GM12878 (cell line): Measurements from ENCODE around the gene MYO1D. TPM values are rescaled to one million over a fixed set of nuclear protein-coding genes. Genes with fewer than 3 reads are reported as not detected.

Source experiments
- ATAC-seq: fragments of 200-7000 bp; cut with Tn5 transposase; 3 replicates; pipeline ENCODE4 v1.9.1; 2020; ENCODE audit warnings: mild to moderate bottlenecking, moderate library complexity
- BruUV-seq: library from RNA; stranded (reverse); fragments of 400-500 nt; replicated peaks from 2 replicates; lab custom pipeline; 2021; lab: Mats Ljungman, UMichigan
- CTCF ChIA-PET: fragments of 300-600 bp; sonication (Branson Sonifier 250); formaldehyde crosslinking; extraction: SDS; loops from one replicate; lab custom pipeline; 2021; ENCODE audit warnings: inconsistent platforms; lab: Yijun Ruan, JAX
- POLR2A ChIA-PET: fragments of 350-600 bp; formaldehyde crosslinking; extraction: SDS; loops from one replicate; lab custom pipeline; 2021; ENCODE audit warnings: inconsistent platforms; lab: Charles Lee
- RAD21 ChIA-PET: fragments of 300-600 bp; sonication (Branson Sonifier 250); formaldehyde crosslinking; loops from one replicate; lab custom pipeline; 2023; ENCODE audit warnings: antibody characterized with exemption; ENCODE audit not compliant: unreplicated experiment; lab: Charles Lee
- SMC1A ChIA-PET: fragments of 300-600 bp; sonication (Branson Sonifier 250); formaldehyde crosslinking; loops from one replicate; lab custom pipeline; 2023; ENCODE audit not compliant: unreplicated experiment, uncharacterized antibody; lab: Charles Lee
- DNase-seq: peaks from one replicate; pipeline ENCODE4 v3.0.0-alpha.2; 2011; ENCODE audit warnings: low read depth, low spot score
- FAIRE-seq: peaks from 3 replicates; lab custom pipeline; 2011; peaks lifted over from hg19 to GRCh38; lab: Jason Lieb, UNC
- H2AFZ ChIP-seq: 2 replicates; pipeline ENCODE4 v1.6.0; 2011; ENCODE audit warnings: low read depth, low read length, control low read depth; ENCODE audit not compliant: control insufficient read depth
- H3K27ac ChIP-seq: 2 replicates; pipeline ENCODE4 v1.5.1; 2011; ENCODE audit warnings: control low read depth; ENCODE audit not compliant: control insufficient read depth, insufficient read depth
- H3K27me3 ChIP-seq, 2 experiments: replicated peaks in 1 of 2; 2 replicates each; pipeline versions ENCODE4 v1.6.0 to v1.6.1; 2011; ENCODE audit warnings: low read length in 1 of 2; ENCODE audit not compliant: control insufficient read depth in 2 of 2, insufficient read depth in 2 of 2
- H3K36me3 ChIP-seq, 2 experiments: 2 replicates each; pipeline ENCODE4 v1.5.1; 2011; ENCODE audit warnings: low read length in 1 of 2; ENCODE audit not compliant: control insufficient read depth in 2 of 2, insufficient read depth in 2 of 2
- H3K4me1 ChIP-seq: 2 replicates; pipeline ENCODE4 v1.6.1; 2011; ENCODE audit warnings: mild to moderate bottlenecking, low read length, moderate library complexity, mixed read lengths; ENCODE audit not compliant: control insufficient read depth, insufficient read depth
- H3K4me2 ChIP-seq: 2 replicates; pipeline ENCODE4 v1.6.0; 2011; ENCODE audit warnings: control low read depth; ENCODE audit not compliant: control insufficient read depth, insufficient read depth
- H3K4me3 ChIP-seq: fragments of 200-600 bp; sonication (generic); 2 replicates; pipeline ENCODE4 v1.5.1; 2016
- H3K79me2 ChIP-seq: 2 replicates; pipeline ENCODE4 v1.6.0; 2011; ENCODE audit warnings: low read length; ENCODE audit not compliant: control insufficient read depth, insufficient read depth
- H3K9ac ChIP-seq: 2 replicates; pipeline ENCODE4 v1.8.0; 2011; ENCODE audit warnings: low read length, control low read depth, mixed read lengths; ENCODE audit not compliant: control insufficient read depth, insufficient read depth
- H3K9me3 ChIP-seq: replicated peaks from 3 replicates; pipeline ENCODE4 v1.5.1; 2011; ENCODE audit warnings: mild to moderate bottlenecking, low read length; ENCODE audit not compliant: control insufficient read depth, insufficient read depth
- H4K20me1 ChIP-seq: 2 replicates; pipeline ENCODE4 v1.6.0; 2011; ENCODE audit not compliant: control insufficient read depth, insufficient read depth
- EGR1 ChIP-seq, 2 experiments: IDR thresholded peaks; 1 replicate in 1 of 2; 2 replicates in 1 of 2; pipeline ENCODE4 v1.6.1; 2011 to 2012; ENCODE audit warnings: low read depth in 2 of 2, low read length in 2 of 2, borderline replicate concordance in 1 of 2, mild to moderate bottlenecking in 1 of 2, moderate library complexity in 1 of 2
- PAX8 ChIP-seq: fragments of 450-650 bp; IDR thresholded peaks from 2 replicates; pipeline ENCODE4 v1.6.1; 2017; ENCODE audit warnings: mild to moderate bottlenecking, moderate library complexity
- RCOR1 ChIP-seq: conservative IDR thresholded peaks from 2 replicates; pipeline ENCODE4 v1.6.1; 2012; ENCODE audit warnings: low read depth, low read length, improper control_type of control experiment
- USF2 ChIP-seq: IDR thresholded peaks from 2 replicates; pipeline ENCODE4 v1.6.1; 2011; ENCODE audit warnings: low read depth, low read length, improper control_type of control experiment, borderline replicate concordance
- ZSCAN29 ChIP-seq: fragments of 450-650 bp; IDR thresholded peaks from 2 replicates; pipeline ENCODE4 v1.6.1; 2017; ENCODE audit warnings: mild to moderate bottlenecking, moderate library complexity
- WGBS: methylation state at CpG from one replicate; pipeline ENCODE4 v1.1.6; 2016; ENCODE audit warnings: low lambda C conversion rate; ENCODE audit not compliant: insufficient replicate concordance, insufficient coverage; ENCODE audit errors: missing lambda C conversion rate; 5-methylcytosine and 5-hydroxymethylcytosine counted together
- in situ Hi-C: fragments of 300-500 bp; cut with MboI; formaldehyde crosslinking; loops from 9 replicates; pipeline ENCODE4 v1.14.3; 2018; ENCODE audit warnings: mixed read lengths
- intact Hi-C: fragments of 100-400 bp; cut with micrococcal nuclease; formaldehyde crosslinking; loops from one replicate; pipeline ENCODE4 v1.14.2; 2022; ENCODE audit not compliant: unreplicated experiment
- polyA plus RNA-seq, 11 experiments: library from polyadenylated mRNA; depleted of rRNA in 4 of 11; unstranded in 6 of 11; stranded (reverse) in 5 of 11; fragments of >200 nt; fragmentation: Nextera tagmentation in 4 of 11; fragmentation: Illumina TruSeq in 1 of 11; extraction: Ambion mirVana in 4 of 11; extraction: Trizol in 1 of 11; gene quantifications; 1 replicate in 1 of 11; 2 replicates in 10 of 11; pipeline versions ENCODE4 v1.2.1 to v1.2.3, GENCODE V29; 2011 to 2016; ENCODE audit warnings: inconsistent platforms in 2 of 11, missing spikeins in 2 of 11, low read depth in 1 of 11
- total RNA-seq, 4 experiments: library from RNA; depleted of rRNA in 3 of 4; stranded (reverse); fragments of >200 nt in 3 of 4; fragmentation: Illumina TruSeq in 1 of 4; extraction: Trizol in 1 of 4; gene quantifications; 2 replicates each; pipeline versions ENCODE4 v1.2.1 to v1.2.3, GENCODE V29; 2013 to 2021
- TF ChIP-seq, protein P1 (sequence below): IDR thresholded peaks from 2 replicates; pipeline ENCODE4 v1.6.1; 2011; ENCODE audit warnings: low read depth, mild to moderate bottlenecking, low read length, moderate library complexity, borderline replicate concordance; ENCODE audit errors: extremely low read depth

MYO1D gene
- total and polyA plus RNA-seq, 10 of the 15 experiments (the other 5 are each of a cell fraction or from before 2014, with no cell fraction given) = 1.8 to 37.7 (median 25.4) TPM

GRCh38 chr17:32731556-32732295 lies 145.2 kb downstream of the MYO1D start:
- POLR2A ChIA-PET = no interaction called here
- no peak overlapping the region for H3K4me2 ChIP-seq

More at GRCh38 chr17:32731556-32732295, 145.2 kb downstream of the MYO1D start:
- intact Hi-C loops (no loop called here), in situ Hi-C loops (no loop called here)
- H2AFZ ChIP-seq = no peak overlapping the region
- no peaks in the 10 kb centered on the region for H3K4me1 ChIP-seq
- no peak for DNase-seq
- no peak overlapping the region for H3K4me3 ChIP-seq
- no peak overlapping the region for H3K9ac ChIP-seq
- SMC1A ChIA-PET = no interaction called here
- RAD21 ChIA-PET = no interaction called here
- H4K20me1 ChIP-seq = no peaks in the 10 kb centered on the region
- 91% methylated on average over 13 of the region's 13 CpGs for WGBS
- peaks cover 9% of the 10 kb centered on the region; the same call in 2 of the 3 replicates for H3K9me3 ChIP-seq
- CTCF ChIA-PET = interaction anchor here (0.5 to 1.1 kb wide), 2 partner anchors 191 to 248 kb away, joined by 3 read pairs; no protein-coding TSS in a partner anchor
- FAIRE-seq = no peak
- H3K27ac ChIP-seq = no peak overlapping the region
- H3K27me3 ChIP-seq = no peaks in the 10 kb centered on the region
- TF ChIP-seq PAX8 (no peak), ZSCAN29 (no peak), RCOR1 (no peak), EGR1 (IDR thresholded peaks at IDR 0.05; ENCODE audit: borderline replicate concordance in 1 of 2, low read depth in 2 of 2, low read length in 2 of 2) (no peak), USF2 (no peak)
- TF ChIP-seq, protein P1, sequence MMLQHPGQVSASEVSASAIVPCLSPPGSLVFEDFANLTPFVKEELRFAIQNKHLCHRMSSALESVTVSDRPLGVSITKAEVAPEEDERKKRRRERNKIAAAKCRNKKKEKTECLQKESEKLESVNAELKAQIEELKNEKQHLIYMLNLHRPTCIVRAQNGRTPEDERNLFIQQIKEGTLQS = no peak
- H3K36me3 ChIP-seq = peaks cover 0 to 6% of the 10 kb centered on the region in 2 experiments; a peak in 3 of 4 replicates
- no TSS peak for BruUV-seq
- no peaks in the 10 kb centered on the region for H3K79me2 ChIP-seq
- no peak for ATAC-seq
